ENCODE data around the gene UGT1A9. TPM values are rescaled to one million over a fixed set of nuclear protein-coding genes. Genes with fewer than 3 reads are reported as not detected.
A peak's percentile ranks its signal among the peaks of the same experiment; 100 is the strongest.

The UGT1A9 gene
- total and polyA plus RNA-seq, 8 donors = 0.73 to 7.0 (median 3.9) TPM; not detected in 5

- Histone ChIP-seq H3K27me3 (no peaks in the 10 kb centered on the region), H3K9me3 (no peaks in the 10 kb centered on the region), H3K4me3 (no peak overlapping the region), H3K4me1 (peaks cover 0 to 31% (median 17%) of the 10 kb centered on the region in 4 donors), H3K36me3 (no peaks in the 10 kb centered on the region), H3K27ac (peak overlapping the region; percentile 43 to 82 (median 76))
- intact Hi-C loops (cut with DNase I; ENCODE audit: low total_unique reads) = no loop called here
- TF ChIP-seq CTCF (IDR thresholded peaks at IDR 0.05) (no peak), EP300 (IDR thresholded peaks at IDR 0.05) (no peak), POLR2A (IDR thresholded peaks at IDR 0.05) (no peak), POLR2AphosphoS5 (IDR thresholded peaks at IDR 0.05) (no peak)
- no peak for DNase-seq
Measured at GRCh38 chr2:233689031-233689430, 17.3 kb downstream of the UGT1A9 start.

- peak; percentile 57 to 68 for DNase-seq
- H3K4me3 ChIP-seq = no peak overlapping the region
- H3K9me3 ChIP-seq = no peaks in the 10 kb centered on the region
- H3K27ac ChIP-seq = peak overlapping the region in 4 of 5 donors; percentile 43 to 82 (median 64)
- no peaks in the 10 kb centered on the region for H3K27me3 ChIP-seq
- intact Hi-C loops (cut with DNase I; ENCODE audit: low total_unique reads) = no loop called here
- no peaks in the 10 kb centered on the region for H3K36me3 ChIP-seq
- 1 to 10% (median 4%) methylated on average over 3 of the region's 3 CpGs for WGBS, 5 donors
- no peak for TF ChIP-seq CTCF (IDR thresholded peaks at IDR 0.05)
- TF ChIP-seq POLR2AphosphoS5 (IDR thresholded peaks at IDR 0.05) = peak in 1 of 3 donors; percentile 59
- peaks cover 0 to 31% (median 17%) of the 10 kb centered on the region in 4 donors for H3K4me1 ChIP-seq
Measured at GRCh38 chr2:233689501-233689900, 17.8 kb downstream of the UGT1A9 start.

GRCh38 chr2:233690444-233690843, 18.7 kb downstream of the UGT1A9 start:
- H3K27me3 ChIP-seq = no peaks in the 10 kb centered on the region
- no peak for DNase-seq
- TF ChIP-seq CTCF (IDR thresholded peaks at IDR 0.05) (no peak), POLR2AphosphoS5 (IDR thresholded peaks at IDR 0.05) (no peak), EP300 (IDR thresholded peaks at IDR 0.05) (no peak), POLR2A (IDR thresholded peaks at IDR 0.05) (no peak)
- H3K36me3 ChIP-seq = no peaks in the 10 kb centered on the region
- peaks cover 0 to 31% (median 17%) of the 10 kb centered on the region in 4 donors for H3K4me1 ChIP-seq
- intact Hi-C loops (cut with DNase I; ENCODE audit: low total_unique reads) = no loop called here
- no peak overlapping the region for H3K4me3 ChIP-seq
- 51 to 59% (median 55%) methylated on average over 4 of the region's 4 CpGs for WGBS, 5 donors
- H3K27ac ChIP-seq = peak overlapping the region in 4 of 5 donors; percentile 64 to 82 (median 74)
- H3K9me3 ChIP-seq = no peaks in the 10 kb centered on the region

DNA sequence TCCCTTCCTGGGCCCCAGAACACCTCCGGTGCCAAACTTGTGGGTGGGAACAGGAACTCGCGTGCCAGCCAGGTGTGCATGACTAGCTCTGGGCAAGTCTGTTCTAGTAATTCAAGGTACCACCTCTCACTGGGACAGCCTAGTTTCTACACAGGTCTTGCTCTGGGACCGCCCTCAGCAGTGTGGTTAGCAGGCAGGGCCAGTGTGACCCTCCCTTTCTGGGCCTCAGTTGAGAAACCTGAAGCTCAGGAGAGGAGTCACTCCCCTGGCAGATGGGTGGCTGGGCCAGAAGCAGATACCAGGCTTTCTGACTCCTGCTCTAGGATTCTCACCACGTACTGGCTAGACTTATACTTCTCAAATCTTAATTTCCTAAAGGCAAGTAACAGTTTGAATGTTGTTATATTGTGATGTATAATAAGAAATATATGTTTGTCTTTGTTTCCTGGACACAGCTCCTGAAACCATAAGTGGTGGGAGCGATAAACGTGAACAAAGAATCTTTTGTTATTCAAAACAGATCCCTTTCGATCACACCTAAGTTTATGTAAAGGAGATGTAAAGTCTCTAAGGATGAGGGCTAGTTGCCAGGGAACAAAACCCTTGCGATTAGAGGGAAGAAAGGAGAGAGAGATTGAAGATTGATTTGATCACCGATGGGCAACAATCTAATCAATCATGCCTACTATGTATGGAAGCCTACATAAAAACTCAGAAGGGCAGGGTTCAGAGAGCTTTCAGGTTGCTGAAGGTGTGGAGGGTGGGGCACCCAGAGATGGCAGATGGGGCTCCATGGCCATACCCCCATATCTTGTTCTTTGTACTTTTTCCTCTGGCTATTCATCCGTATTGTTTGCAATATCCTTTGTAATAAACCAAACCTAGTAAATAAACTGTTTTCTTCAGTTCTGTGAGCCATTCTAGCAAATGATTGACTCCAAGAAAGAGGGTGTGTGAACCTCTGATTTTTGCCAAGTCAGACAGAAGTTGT, 20.0 kb downstream of the UGT1A9 start:
- TF ChIP-seq CTCF (IDR thresholded peaks at IDR 0.05) (no peak), POLR2A (IDR thresholded peaks at IDR 0.05) (peak in 1 of 4 donors; percentile 53), EP300 (IDR thresholded peaks at IDR 0.05) (no peak), POLR2AphosphoS5 (IDR thresholded peaks at IDR 0.05) (peak in 2 of 3 donors; percentile 75 to 79)
- peak overlapping the region; percentile 64 to 82 (median 76) for H3K27ac ChIP-seq
- 32 to 55% (median 47%) methylated on average over 10 to 11 of the region's 11 CpGs for WGBS, 5 donors
- H3K27me3 ChIP-seq = no peaks in the 10 kb centered on the region
- H3K9me3 ChIP-seq = no peaks in the 10 kb centered on the region
- peak overlapping the region in 2 of 4 donors; percentile 12 to 38 for H3K4me3 ChIP-seq
- peaks cover 0 to 31% (median 17%) of the 10 kb centered on the region in 4 donors for H3K4me1 ChIP-seq
- DNase-seq = peak; percentile 46 to 75
- intact Hi-C loops (cut with DNase I; ENCODE audit: low total_unique reads) = no loop called here
- no peaks in the 10 kb centered on the region for H3K36me3 ChIP-seq

All from stomach (tissue), 9 donors.